ENCODE data around the gene TMEM51.
"Not testable (repeated sequence)": the region's sequence is repeated elsewhere in the genome, so short reads cannot be mapped to it uniquely, and the experiment has no call there.

TMEM51 gene

GRCh38 chr1:15154480-15155036 lies 1.0 kb downstream of the TMEM51 start:
- DNase-seq (ENCODE audit: low read depth in 3 of 3) = no peak

- DNase-seq (ENCODE audit: low read depth in 3 of 3) = no peak
Measured at GRCh38 chr1:15155191-15155590, 1.6 kb downstream of the TMEM51 start.

GRCh38 chr1:15155888-15156741 lies 2.6 kb downstream of the TMEM51 start:
- DNase-seq (ENCODE audit: low read depth in 3 of 3) = no peak

DNA sequence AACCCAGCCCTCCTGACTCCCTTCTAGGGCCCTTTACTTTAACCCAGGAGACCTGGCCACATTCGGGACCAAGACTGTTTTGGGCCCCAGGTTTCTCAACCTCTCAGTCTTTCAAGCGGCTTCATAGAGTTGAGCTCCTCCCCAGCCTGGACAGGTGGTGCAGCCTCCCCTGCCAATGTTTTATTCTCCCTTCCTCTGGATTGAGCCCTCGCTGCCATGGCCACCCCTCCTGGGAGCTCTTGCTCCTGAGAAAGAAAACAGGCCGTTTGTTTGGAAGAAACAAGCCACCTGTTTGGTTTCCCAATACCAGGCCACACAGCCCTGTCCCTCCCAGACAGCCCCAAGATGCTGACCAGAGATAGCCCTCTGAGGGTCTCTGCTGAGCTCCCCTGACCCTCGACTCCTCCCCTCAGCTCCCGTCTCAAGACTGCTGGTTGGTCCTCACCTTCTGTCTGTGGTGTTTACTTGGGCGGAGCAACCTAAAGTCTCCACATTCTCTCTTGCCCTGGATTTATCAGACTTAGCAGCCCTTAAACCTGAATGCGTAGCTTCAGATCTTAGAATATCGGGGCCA lies 3.3 kb downstream of the TMEM51 start:
- no peak for DNase-seq (ENCODE audit: low read depth in 3 of 3)

DNA sequence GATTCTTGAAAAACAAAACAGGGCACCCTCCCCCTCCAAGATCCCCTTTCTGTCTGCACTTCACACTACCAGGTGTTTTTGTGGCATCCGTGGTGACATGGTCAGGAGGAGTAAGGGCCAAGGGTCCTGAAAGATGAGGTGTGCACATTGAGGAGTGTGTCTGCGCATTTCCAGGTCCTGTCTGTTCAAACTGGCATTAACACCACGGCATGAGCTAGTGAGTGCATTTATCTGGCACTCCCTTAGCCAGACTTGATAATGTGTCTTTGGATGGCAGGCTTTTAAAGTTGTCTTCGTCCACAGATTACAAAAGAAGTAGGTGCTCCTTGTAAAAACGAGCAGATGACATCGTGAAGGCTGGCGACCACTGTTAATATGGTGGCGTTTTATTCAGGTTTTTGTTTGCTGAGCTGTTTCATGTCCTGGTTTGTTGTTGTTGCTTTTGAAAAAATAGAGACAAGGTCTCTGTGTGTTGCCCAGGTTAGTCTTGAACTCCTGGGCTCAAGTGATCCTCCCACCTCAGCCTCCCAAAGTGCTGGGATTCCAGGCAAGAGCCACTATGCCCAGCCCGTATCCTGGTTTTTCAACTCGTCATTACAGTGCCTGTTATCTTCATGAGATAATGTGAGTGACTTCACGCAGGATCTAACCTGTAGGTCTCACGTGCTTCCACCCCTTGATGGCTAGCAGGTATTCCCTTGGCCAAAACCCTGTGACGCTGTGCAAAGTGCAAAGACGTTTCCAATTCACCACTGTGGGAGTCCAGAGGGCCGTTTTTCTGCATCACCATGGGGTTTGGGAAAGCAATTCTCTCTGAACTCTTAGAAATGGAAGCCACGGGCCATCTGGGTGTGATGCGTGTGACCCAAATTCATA lies 4.2 kb downstream of the TMEM51 start:
- no peak for DNase-seq (ENCODE audit: low read depth in 3 of 3)

DNA sequence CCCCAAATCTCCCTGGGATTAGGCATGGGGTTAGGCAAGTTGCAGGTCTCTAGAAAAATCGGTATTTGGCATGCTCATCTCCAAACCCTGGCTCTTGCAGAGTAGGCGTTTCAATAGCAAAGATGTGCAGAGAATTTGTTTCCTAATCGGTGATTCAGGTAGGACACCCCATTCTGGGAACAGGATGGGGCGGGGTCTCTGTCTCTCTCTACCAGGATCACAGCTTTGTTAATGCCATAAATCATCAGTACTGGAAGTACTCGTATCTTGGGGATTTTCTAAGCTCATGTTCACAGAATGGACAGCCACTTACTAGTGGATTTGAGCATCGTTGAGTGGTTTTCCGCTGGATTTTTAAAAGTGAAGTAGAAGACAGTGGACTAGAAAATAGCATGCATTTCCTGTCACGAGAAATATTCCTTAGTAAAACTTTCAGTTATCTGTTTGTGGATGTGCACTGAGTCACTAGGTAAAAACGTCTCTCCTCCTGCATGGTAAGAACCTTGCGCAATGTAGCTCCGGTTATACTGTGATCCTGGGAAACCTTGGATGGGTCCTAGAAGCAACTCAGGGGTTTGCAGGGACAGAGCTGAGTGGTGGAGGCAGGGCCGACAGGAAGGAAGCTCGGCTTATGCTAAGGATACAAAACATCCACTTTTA lies 5.1 kb downstream of the TMEM51 start:
- DNase-seq (ENCODE audit: low read depth in 3 of 3) = no peak

GRCh38 chr1:15159166-15159555 lies 5.6 kb downstream of the TMEM51 start:
- DNase-seq (ENCODE audit: low read depth in 3 of 3) = no peak

GRCh38 chr1:15160626-15161025 lies 7.1 kb downstream of the TMEM51 start:
- no peak for DNase-seq (ENCODE audit: low read depth in 3 of 3)

- DNase-seq (ENCODE audit: low read depth in 3 of 3) = no peak
Measured at GRCh38 chr1:15167386-15167785, 13.8 kb downstream of the TMEM51 start.

DNA sequence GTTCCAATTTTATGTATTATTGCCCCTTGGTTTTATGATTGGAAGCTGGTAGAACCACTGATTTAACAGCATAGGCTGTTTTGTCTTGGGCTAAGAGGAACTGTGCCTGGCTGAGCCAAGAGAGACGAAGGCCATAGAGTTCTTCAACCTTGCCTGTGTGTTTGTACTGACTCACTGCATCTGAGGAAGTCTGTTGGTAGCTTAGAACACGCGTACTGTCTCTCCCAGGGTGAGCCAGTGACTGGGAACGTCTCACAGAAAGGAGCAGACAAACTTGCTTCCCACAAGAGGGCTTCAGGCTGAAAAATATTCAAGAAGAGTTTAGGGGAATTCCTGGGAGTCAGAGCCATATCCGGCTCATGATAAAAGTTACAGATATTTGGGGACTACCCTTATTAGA lies 14.9 kb downstream of the TMEM51 start:
- no peak for DNase-seq (ENCODE audit: low read depth in 3 of 3)

DNA sequence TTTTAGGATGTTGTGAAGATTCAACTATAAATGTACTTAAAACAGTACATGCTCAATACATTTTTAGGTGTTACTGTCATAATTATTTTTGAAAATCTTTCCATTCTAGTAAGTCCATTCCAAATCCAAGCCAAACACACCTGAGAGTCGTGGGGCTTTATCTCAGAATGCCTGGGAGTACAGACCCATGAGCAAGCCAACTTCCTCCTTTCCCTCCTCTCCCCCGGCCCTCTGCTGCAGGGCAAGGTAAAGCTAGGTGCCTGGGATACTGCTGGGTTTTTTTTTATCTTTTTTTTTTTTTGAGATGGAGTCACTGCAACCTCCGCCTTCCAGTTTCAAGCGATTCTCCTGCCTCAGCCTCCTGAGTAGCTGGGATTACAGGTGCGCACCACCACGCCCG lies 16.5 kb downstream of the TMEM51 start:
- DNase-seq (ENCODE audit: low read depth in 3 of 3) = no peak

GRCh38 chr1:15171271-15171908 lies 17.8 kb downstream of the TMEM51 start:
- no peak for DNase-seq (ENCODE audit: low read depth in 3 of 3)

DNA sequence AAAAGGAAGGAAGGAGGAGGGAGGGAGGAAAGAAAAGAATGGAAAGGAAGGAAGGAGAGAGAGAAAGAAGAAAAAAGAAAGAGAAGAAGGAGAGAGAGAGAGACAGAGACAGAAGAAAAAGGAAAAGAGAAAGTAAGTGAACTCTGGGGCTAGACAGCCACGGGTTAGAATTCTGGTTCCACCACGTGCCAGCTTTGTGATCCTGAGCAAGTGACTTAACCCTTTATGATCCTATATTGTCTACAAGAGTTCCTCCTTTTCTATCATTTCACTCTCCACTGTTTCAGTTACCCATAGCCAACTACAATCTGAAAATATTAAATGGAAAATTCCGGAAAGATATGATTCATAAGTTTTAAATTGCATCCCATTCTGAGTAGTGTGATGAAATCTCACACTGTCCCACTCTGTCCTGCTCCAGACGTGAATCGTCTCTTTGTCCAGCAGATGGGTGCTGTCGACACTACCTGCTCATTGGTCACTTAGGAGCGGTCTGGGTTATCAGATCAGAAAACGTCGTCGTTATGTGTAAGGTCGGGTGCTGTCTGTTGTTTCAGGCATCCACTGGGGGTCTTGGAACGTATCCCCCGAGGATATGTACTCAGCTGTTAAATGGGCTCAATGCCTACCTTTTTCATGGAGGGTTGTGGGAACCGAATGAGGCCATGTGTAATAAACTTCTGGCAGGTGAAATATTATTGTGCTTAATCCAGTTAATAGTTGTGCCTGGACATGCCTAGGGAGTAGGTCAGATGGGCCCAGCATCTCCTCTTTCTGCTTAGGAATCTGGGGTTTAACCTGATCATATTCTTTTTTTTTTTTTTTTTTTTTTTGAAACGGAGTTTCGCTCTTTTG lies 19.1 kb downstream of the TMEM51 start:
- no peak for DNase-seq (ENCODE audit: low read depth in 3 of 3)

- DNase-seq (ENCODE audit: low read depth in 3 of 3) = no peak
Measured at GRCh38 chr1:15173863-15174614, 20.5 kb downstream of the TMEM51 start.

DNA sequence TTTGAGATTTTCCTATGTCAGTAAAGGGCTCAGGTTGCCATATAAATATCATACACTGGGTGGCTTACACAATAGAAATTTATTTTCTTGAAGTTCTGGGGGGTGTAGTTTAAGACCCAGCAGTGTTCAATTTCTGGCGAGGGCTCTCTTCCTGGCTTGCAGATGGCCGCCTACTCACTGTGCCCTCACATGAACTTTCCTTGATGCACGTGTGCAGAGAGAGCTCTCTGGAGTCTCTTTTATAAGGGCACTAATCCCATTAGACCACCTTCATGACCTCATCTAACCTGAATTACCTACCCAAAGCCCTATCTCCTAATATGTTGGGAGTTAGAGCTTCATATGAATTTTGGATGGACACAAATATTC lies 21.1 kb downstream of the TMEM51 start:
- no peak for DNase-seq (ENCODE audit: low read depth in 3 of 3)

- DNase-seq (ENCODE audit: low read depth in 3 of 3) = not testable (repeated sequence)
Measured at GRCh38 chr1:15175324-15176094, 22.0 kb downstream of the TMEM51 start.

DNA sequence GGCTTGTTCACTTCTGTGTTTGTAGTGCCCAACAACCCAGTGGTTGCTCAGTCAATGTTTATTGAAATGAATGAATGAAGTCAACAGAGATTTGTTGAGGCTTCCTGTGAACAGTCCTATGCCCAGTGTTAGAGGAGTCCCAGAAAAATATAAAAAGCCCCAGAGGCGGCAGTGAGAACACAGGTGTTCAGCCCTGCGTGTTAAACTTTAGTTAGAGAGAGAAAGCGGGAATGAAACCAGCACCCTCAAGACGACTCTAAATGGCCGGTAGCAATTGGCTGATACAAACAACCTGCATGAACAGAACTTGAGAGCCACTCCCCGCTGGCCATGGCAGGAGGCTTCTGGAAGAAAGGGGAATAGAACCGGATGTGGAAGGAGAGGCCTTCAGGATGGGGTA lies 22.6 kb downstream of the TMEM51 start:
- no peak for DNase-seq (ENCODE audit: low read depth in 3 of 3)

DNA sequence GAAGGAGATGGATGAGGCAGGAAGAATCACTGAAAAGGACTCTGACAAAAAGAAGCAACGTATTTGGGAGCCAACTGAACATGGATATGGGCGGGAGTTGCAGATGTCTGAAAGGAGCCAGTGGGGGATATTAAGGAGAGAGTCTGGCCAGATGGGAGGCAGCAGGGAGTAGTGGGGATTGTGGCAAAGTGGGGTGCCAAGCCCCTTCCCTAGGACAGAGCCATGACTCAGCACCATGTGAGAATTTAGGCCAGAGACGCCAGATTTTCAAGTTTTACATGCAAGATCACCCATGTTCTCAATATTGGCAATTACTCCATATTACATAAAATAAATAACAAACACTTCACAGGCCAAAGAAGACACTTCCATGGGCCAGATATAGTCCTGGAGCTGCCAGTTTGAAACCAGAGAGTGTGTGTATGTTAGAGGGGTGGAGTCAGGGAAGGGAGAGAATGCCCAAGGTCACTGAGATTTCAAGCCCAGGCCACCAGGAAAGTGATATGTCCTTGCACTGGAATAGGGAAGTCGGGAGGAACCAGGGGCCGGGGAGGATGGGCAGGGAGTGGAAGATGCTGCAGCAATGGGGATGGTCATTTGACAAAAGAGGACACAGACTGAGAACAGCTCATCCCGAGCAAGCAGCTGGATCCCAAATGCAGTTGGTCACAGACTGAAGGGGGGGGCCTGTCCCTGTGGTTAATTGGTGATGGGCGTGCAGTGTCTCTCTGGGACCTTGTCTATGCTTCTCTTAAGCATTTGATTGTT lies 23.5 kb downstream of the TMEM51 start:
- DNase-seq (ENCODE audit: low read depth in 3 of 3) = no peak
